K562 (cell line): ENCODE data around the gene PRKCE. TPM values are rescaled to one million over a fixed set of nuclear protein-coding genes. Genes with fewer than 3 reads are reported as not detected.

Source experiments
- HSF4 ChIP-seq: fragments of 250-450 bp; sonication (Bioruptor Pico); IDR thresholded peaks from 2 replicates; pipeline ENCODE4 v2.1.2; 2022; ENCODE audit warnings: mild to moderate bottlenecking, moderate library complexity, borderline replicate concordance
- NCOA2 ChIP-seq, 2 experiments: fragments of 450-650 bp; IDR thresholded peaks; 2 replicates each; pipeline ENCODE4 v1.6.1; 2018; ENCODE audit warnings: mild to moderate bottlenecking in 2 of 2, moderate library complexity in 1 of 2; ENCODE audit not compliant: partially characterized antibody in 2 of 2
- RAD21 ChIP-seq, 2 experiments: fragments of 250-450 bp in 1 of 2; fragments of 450-650 bp in 1 of 2; sonication (Bioruptor Pico) in 1 of 2; formaldehyde crosslinking in 1 of 2; IDR thresholded peaks in 1 of 2; conservative IDR thresholded peaks in 1 of 2; 2 replicates each; pipeline versions ENCODE4 v1.4.0 to v1.8.0; 2020 to 2022; ENCODE audit warnings: mild to moderate bottlenecking in 2 of 2, moderate library complexity in 1 of 2
- SMAD1 ChIP-seq: fragments of 150-350 bp; IDR thresholded peaks from 2 replicates; pipeline ENCODE4 v1.6.1; 2014; ENCODE audit warnings: low read length, low read depth; ENCODE audit not compliant: partially characterized antibody
- TEAD4 ChIP-seq, 2 experiments: sonication (generic) in 1 of 2; formaldehyde crosslinking in 1 of 2; IDR thresholded peaks; 2 replicates each; pipeline versions ENCODE4 v1.6.1 to v1.8.0; 2012 to 2022; ENCODE audit warnings: borderline replicate concordance in 1 of 2, inconsistent platforms in 1 of 2, low read length in 1 of 2, mild to moderate bottlenecking in 1 of 2, missing genetic modification reagents in 1 of 2
- TFAP4 ChIP-seq: sonication (generic); formaldehyde crosslinking; IDR thresholded peaks from 2 replicates; pipeline ENCODE4 v1.8.0; 2022; ENCODE audit warnings: missing genetic modification reagents, mild to moderate bottlenecking, moderate library complexity, borderline replicate concordance
- ZNF143 ChIP-seq: sonication (generic); formaldehyde crosslinking; IDR thresholded peaks from 2 replicates; pipeline ENCODE4 v1.9.0; 2022; ENCODE audit warnings: mild to moderate bottlenecking, missing genetic modification reagents
- ZNF354B ChIP-seq: fragments of 250-450 bp; sonication (Bioruptor Pico); IDR thresholded peaks from 2 replicates; pipeline ENCODE4 v1.4.0; 2020
- ZNF778 ChIP-seq: fragments of 450-650 bp; formaldehyde crosslinking; IDR thresholded peaks from 2 replicates; pipeline ENCODE4 v1.4.0; 2020; ENCODE audit warnings: mild to moderate bottlenecking, moderate library complexity
- polyA plus RNA-seq, 8 experiments: library from polyadenylated mRNA; depleted of rRNA in 4 of 8; stranded (reverse) in 5 of 8; unstranded in 3 of 8; fragments of >200 nt; fragmentation: Nextera tagmentation in 2 of 8; fragmentation: Illumina TruSeq in 1 of 8; extraction: Ambion mirVana in 2 of 8; extraction: Trizol in 1 of 8; gene quantifications; 2 replicates each; pipeline versions ENCODE4 v1.2.1 to v1.2.3, GENCODE V29; 2011 to 2014; ENCODE audit warnings: inconsistent platforms in 1 of 8, missing spikeins in 1 of 8
- total RNA-seq, 7 experiments: library from RNA; depleted of rRNA in 6 of 7; stranded (reverse); fragments of >200 nt in 6 of 7; fragmentation: Illumina TruSeq in 2 of 7; extraction: Trizol in 2 of 7; gene quantifications; 2 replicates each; pipeline versions ENCODE4 v1.2.1 to v1.2.3, GENCODE V29; 2011 to 2021; ENCODE audit warnings: low replicate concordance in 1 of 7
- TF ChIP-seq, protein P1 (sequence below): fragments of 200-600 bp; sonication (generic); IDR thresholded peaks from one replicate; pipeline ENCODE4 v1.6.1; 2012; ENCODE audit warnings: mild to moderate bottlenecking, low read depth, low read length, inconsistent platforms
- TF ChIP-seq, protein P2 (sequence below), 3 experiments: IDR thresholded peaks in 2 of 3; conservative IDR thresholded peaks in 1 of 3; 2 replicates each; pipeline ENCODE4 v1.5.1; 2011 to 2012; ENCODE audit warnings: low read length in 3 of 3, mild to moderate bottlenecking in 3 of 3, control low read depth in 2 of 3, improper control_type of control experiment in 1 of 3, inconsistent platforms in 1 of 3, low read depth in 1 of 3, mixed read lengths in 1 of 3, moderate library complexity in 1 of 3; ENCODE audit not compliant: insufficient read depth in 2 of 3

PRKCE gene
- total and polyA plus RNA-seq, 9 of the 15 experiments (the other 6 are each of a cell fraction or from before 2014, with no cell fraction given): 0.06 to 1.0 (median 0.22) TPM; not detected in 1

DNA sequence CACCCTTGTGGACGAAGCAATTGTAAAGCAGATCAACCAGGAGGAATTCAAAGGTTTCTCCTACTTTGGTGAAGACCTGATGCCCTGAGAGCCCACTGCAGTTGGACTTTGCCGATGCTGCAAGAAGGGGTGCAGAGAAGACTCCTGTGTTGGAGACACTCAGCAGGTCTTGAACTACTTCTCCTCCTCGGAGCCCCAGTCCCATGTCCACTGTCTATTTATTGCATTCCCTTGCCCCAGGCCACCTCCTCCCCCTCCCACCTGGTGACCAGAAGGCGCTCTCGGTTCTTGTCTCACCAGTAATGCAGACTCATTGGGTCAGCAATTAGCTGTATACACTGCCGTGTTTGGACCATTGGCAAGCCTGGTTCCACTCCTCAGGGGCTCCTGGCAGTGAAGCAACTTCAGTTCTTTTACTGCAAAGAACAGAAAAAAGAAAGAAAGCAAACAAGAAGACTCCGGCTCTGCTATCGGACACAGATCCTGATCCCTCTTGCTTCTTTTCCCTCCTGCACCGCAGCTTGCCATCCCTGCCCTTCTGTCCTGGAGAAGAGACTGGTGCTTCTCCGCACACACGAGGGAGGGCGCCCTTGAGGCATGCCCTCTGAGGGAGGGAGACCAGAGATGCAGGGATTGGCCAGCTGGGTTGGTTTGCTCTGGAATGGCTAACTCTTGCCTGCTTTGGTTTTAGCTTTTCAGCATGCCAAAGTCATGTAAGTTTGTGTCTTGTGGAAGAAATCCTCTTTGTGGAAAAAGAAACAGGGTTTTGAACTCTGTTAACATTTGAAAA is 533.5 kb downstream of the PRKCE start (continued):
- TF ChIP-seq, protein P1, sequence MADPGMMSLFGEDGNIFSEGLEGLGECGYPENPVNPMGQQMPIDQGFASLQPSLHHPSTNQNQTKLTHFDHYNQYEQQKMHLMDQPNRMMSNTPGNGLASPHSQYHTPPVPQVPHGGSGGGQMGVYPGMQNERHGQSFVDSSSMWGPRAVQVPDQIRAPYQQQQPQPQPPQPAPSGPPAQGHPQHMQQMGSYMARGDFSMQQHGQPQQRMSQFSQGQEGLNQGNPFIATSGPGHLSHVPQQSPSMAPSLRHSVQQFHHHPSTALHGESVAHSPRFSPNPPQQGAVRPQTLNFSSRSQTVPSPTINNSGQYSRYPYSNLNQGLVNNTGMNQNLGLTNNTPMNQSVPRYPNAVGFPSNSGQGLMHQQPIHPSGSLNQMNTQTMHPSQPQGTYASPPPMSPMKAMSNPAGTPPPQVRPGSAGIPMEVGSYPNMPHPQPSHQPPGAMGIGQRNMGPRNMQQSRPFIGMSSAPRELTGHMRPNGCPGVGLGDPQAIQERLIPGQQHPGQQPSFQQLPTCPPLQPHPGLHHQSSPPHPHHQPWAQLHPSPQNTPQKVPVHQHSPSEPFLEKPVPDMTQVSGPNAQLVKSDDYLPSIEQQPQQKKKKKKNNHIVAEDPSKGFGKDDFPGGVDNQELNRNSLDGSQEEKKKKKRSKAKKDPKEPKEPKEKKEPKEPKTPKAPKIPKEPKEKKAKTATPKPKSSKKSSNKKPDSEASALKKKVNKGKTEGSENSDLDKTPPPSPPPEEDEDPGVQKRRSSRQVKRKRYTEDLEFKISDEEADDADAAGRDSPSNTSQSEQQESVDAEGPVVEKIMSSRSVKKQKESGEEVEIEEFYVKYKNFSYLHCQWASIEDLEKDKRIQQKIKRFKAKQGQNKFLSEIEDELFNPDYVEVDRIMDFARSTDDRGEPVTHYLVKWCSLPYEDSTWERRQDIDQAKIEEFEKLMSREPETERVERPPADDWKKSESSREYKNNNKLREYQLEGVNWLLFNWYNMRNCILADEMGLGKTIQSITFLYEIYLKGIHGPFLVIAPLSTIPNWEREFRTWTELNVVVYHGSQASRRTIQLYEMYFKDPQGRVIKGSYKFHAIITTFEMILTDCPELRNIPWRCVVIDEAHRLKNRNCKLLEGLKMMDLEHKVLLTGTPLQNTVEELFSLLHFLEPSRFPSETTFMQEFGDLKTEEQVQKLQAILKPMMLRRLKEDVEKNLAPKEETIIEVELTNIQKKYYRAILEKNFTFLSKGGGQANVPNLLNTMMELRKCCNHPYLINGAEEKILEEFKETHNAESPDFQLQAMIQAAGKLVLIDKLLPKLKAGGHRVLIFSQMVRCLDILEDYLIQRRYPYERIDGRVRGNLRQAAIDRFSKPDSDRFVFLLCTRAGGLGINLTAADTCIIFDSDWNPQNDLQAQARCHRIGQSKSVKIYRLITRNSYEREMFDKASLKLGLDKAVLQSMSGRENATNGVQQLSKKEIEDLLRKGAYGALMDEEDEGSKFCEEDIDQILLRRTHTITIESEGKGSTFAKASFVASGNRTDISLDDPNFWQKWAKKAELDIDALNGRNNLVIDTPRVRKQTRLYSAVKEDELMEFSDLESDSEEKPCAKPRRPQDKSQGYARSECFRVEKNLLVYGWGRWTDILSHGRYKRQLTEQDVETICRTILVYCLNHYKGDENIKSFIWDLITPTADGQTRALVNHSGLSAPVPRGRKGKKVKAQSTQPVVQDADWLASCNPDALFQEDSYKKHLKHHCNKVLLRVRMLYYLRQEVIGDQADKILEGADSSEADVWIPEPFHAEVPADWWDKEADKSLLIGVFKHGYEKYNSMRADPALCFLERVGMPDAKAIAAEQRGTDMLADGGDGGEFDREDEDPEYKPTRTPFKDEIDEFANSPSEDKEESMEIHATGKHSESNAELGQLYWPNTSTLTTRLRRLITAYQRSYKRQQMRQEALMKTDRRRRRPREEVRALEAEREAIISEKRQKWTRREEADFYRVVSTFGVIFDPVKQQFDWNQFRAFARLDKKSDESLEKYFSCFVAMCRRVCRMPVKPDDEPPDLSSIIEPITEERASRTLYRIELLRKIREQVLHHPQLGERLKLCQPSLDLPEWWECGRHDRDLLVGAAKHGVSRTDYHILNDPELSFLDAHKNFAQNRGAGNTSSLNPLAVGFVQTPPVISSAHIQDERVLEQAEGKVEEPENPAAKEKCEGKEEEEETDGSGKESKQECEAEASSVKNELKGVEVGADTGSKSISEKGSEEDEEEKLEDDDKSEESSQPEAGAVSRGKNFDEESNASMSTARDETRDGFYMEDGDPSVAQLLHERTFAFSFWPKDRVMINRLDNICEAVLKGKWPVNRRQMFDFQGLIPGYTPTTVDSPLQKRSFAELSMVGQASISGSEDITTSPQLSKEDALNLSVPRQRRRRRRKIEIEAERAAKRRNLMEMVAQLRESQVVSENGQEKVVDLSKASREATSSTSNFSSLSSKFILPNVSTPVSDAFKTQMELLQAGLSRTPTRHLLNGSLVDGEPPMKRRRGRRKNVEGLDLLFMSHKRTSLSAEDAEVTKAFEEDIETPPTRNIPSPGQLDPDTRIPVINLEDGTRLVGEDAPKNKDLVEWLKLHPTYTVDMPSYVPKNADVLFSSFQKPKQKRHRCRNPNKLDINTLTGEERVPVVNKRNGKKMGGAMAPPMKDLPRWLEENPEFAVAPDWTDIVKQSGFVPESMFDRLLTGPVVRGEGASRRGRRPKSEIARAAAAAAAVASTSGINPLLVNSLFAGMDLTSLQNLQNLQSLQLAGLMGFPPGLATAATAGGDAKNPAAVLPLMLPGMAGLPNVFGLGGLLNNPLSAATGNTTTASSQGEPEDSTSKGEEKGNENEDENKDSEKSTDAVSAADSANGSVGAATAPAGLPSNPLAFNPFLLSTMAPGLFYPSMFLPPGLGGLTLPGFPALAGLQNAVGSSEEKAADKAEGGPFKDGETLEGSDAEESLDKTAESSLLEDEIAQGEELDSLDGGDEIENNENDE: no peak
- TF ChIP-seq ZNF778 (CRISPR knock-in tag) (no peak), RAD21 (CRISPR knock-in tag; conservative IDR thresholded peaks at IDR 0.05 in 1 of 2, IDR thresholded peaks at IDR 0.05 in 1 of 2) (peak in 1 of 2 experiments; percentile 64; a peak in 3 of 4 replicates), HSF4 (no peak), ZNF143 (no peak), NCOA2 (IDR thresholded peaks at IDR 0.05; ENCODE audit: partially characterized antibody in 2 of 2) (no peak), SMAD1 (no peak), TFAP4 (CRISPR knock-in tag) (peak; percentile 18; the same call in 1 of the 2 replicates), ZNF354B (CRISPR knock-in tag) (no peak), TEAD4 (IDR thresholded peaks at IDR 0.05; ENCODE audit: low read length) (no peak), TEAD4 (CRISPR knock-in tag; IDR thresholded peaks at IDR 0.05; ENCODE audit: borderline replicate concordance) (no peak)
- TF ChIP-seq, protein P2, sequence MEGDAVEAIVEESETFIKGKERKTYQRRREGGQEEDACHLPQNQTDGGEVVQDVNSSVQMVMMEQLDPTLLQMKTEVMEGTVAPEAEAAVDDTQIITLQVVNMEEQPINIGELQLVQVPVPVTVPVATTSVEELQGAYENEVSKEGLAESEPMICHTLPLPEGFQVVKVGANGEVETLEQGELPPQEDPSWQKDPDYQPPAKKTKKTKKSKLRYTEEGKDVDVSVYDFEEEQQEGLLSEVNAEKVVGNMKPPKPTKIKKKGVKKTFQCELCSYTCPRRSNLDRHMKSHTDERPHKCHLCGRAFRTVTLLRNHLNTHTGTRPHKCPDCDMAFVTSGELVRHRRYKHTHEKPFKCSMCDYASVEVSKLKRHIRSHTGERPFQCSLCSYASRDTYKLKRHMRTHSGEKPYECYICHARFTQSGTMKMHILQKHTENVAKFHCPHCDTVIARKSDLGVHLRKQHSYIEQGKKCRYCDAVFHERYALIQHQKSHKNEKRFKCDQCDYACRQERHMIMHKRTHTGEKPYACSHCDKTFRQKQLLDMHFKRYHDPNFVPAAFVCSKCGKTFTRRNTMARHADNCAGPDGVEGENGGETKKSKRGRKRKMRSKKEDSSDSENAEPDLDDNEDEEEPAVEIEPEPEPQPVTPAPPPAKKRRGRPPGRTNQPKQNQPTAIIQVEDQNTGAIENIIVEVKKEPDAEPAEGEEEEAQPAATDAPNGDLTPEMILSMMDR (IDR thresholded peaks at IDR 0.05 in 2 of 3, conservative IDR thresholded peaks at IDR 0.05 in 1 of 3; ENCODE audit: insufficient read depth in 2 of 3, low read depth in 1 of 3, low read length in 3 of 3): peak; percentile 42 to 65 (median 59)
